NCI-H1436 (cell line): ENCODE results near the gene FNDC8.
"Not testable (repeated sequence)": the region's sequence is repeated elsewhere in the genome, so short reads cannot be mapped to it uniquely, and the experiment has no call there.

Source experiments
- DNase-seq: peaks from one replicate; lab custom pipeline; 2025; lab: John Stamatoyannopoulos, UW

The FNDC8 gene

DNA sequence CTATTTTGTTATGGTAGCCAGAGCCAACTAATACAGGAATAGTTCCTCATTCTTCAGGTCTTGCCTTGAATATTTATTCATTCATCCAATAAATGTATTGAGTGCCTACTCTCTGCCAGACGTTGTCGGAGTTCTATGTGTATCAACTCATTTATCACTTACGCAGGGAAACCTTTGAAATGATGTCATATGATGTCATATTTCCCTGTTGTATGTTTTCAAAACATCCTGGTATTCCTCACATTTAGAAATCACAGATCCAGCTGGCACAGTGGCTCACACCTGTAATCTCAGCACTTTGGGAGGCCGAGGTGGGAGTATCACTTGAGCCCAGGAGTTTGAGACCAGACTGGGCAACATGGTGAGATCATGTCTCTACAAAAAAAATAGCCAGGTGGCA, 23.4 kb downstream of the FNDC8 start:
- no peak for DNase-seq

- DNase-seq, result no peak
Observed at GRCh38 chr17:35146214-35146833, 24.9 kb downstream of the FNDC8 start.

- DNase-seq, result no peak
Observed at GRCh38 chr17:35147375-35147905, 26.0 kb downstream of the FNDC8 start, which contains the start of gene UNC45B. Gene UNC45B (plus strand): TSS chr17:35147817. CDS start chr17:35148264, 447 bp downstream.

GRCh38 chr17:35148144-35148543, 26.7 kb downstream of the FNDC8 start:
- no peak for DNase-seq

- no peak for DNase-seq
Observed at GRCh38 chr17:35149941-35150340, 28.5 kb downstream of the FNDC8 start.

DNA sequence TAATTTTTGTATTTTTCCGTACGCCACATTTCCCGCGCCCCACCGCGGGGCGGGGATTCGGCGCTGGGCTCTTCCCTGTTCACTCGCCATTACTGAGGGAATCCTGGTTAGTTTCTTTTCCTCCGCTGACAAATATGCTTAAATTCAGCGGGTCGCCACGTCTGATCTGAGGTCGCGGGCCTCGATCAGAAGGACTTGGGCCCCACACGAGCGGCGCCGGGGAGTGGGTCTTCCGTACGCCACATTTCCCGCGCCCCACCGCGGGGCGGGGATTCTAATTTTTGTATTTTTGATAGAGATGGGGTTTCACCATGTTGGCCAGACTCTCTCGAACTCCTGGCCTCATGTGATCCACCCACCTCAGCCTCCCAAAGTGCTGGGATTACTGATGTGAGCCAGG, 29.7 kb downstream of the FNDC8 start:
- not testable (repeated sequence) for DNase-seq

GRCh38 chr17:35152421-35153140, 31.2 kb downstream of the FNDC8 start:
- DNase-seq, result no peak

- DNase-seq, result no peak
Observed at GRCh38 chr17:35154196-35155165, 33.1 kb downstream of the FNDC8 start.

DNA sequence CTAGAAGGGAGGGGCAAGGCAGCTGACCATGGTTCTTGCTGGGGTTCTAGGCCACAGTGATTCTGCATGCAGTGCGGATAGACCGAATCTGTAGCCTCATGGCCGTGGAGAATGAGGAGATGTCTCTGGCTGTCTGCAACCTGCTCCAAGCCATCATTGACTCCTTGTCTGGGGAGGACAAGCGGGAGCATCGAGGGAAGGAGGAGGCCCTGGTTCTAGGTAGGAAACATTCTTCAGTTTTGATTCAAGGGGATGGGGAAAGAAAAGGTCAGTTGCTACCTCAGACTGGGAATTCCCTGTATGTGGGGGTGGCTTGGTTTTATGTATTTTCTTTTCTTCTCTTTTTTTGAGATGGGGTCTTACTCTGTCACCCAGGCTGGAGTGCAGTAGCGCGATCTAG, 33.8 kb downstream of the FNDC8 start:
- DNase-seq, result no peak

- no peak for DNase-seq
Observed at GRCh38 chr17:35159940-35160339, 38.5 kb downstream of the FNDC8 start.

- no peak for DNase-seq
Observed at GRCh38 chr17:35160354-35161201, 39.2 kb downstream of the FNDC8 start.

GRCh38 chr17:35161281-35161761, 39.9 kb downstream of the FNDC8 start:
- no peak for DNase-seq

GRCh38 chr17:35162755-35163154, 41.3 kb downstream of the FNDC8 start:
- no peak for DNase-seq

DNA sequence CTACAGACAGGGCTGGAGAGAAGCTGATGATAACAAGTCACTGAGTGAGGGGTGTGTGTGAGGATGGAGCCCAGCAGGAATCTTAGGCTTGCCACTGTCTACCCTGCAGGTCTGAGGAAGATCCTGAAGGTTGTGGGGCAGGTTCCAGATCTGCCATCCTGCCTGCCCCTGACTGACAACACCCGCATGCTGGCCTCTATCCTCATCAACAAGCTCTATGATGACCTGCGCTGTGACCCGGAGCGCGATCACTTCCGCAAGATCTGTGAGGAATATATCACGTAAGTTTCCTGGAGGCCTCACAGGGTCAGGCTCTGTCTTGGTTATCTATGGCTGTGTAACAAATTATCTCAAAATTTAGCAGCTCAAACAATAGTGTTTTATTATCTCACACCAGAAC, 42.5 kb downstream of the FNDC8 start:
- no peak for DNase-seq

GRCh38 chr17:35164716-35165115, 43.3 kb downstream of the FNDC8 start:
- DNase-seq, result no peak

GRCh38 chr17:35166526-35166925, 45.1 kb downstream of the FNDC8 start:
- DNase-seq, result no peak

GRCh38 chr17:35167046-35167445, 45.6 kb downstream of the FNDC8 start:
- no peak for DNase-seq

GRCh38 chr17:35167666-35168065, 46.3 kb downstream of the FNDC8 start:
- DNase-seq, result no peak

DNA sequence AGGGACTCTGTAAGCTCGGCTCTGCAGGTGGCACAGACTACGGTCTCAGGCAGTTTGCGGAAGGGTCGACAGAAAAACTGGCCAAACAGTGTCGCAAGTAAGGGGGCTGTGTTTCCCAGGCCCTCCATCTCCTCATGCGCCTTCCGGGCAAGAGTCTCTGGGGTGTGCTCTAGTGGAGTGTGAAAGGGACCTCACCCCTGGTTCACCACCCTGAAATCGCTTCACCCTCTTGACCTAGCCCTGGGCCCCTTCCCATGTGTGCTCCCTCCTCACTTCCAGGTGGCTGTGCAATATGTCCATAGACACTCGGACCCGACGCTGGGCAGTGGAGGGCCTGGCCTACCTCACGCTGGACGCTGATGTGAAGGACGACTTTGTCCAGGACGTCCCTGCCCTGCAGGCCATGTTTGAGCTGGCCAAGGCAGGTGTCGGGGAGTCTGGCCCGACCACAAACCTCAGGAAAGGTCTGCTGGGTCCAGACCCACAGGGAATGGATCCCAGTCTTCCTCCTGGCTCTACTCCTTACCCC, 48.5 kb downstream of the FNDC8 start:
- DNase-seq, result no peak

DNA sequence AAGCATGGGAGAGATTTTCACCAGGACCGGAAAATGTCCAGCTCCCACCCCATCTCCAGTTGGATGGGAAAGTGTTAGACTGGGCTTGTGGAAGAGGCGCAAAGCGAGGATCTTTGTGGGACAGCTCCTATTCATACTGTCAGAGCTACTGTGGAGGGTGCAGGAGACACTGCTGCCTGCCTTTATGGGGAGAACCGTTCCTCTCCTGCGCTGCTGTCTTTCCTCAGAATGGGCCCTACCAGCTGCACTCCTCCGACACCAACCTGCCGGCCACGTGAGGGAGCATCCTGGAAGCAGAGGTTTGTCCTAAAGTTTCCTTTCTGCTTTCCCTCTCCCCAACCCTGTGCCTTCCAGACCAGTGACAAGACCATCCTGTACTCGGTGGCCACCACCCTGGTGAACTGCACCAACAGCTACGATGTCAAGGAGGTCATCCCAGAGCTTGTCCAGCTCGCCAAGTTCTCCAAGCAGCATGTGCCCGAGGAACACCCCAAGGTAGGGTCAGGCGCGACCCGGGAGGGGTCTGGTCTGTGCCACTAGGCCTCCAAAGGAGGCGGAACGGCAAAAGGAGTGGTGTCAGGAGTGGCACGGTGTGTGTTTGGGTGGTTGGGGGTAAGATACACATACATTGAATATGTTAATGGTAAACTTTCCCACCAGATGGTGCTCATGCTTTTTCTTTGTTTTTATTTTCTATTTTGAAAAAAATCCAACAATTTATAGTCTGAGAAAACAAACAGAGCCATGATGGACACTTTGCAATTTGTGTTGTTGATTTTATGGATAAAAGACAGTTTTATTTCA, 49.8 kb downstream of the FNDC8 start:
- DNase-seq, result no peak
